ENCODE results near the gene FBXO45. TPM values are rescaled to one million over a fixed set of nuclear protein-coding genes. Genes with fewer than 3 reads are reported as not detected.

FBXO45 gene
- total and polyA plus RNA-seq, 9 of the 15 experiments (the other 6 are each of a cell fraction or from before 2014, with no cell fraction given), result 15.2 to 52.8 (median 37.0) TPM

DNA sequence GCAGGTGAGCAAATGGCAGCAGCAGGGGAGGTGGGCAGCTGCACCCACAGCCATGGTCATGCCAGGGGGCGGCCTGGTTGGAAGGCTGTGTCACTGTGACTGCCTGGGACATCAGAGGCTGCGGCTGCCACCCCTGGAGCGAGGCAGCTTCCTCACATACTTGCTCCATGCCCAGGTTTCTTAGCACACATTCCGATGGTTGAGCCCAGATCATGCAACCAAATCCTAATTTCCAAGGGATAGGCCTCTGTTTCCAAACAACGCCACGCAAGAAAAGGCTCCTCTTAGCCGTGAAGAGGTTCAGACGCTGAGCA lies 59.4 kb downstream of the FBXO45 start (continued):
- TF ChIP-seq, protein P1, sequence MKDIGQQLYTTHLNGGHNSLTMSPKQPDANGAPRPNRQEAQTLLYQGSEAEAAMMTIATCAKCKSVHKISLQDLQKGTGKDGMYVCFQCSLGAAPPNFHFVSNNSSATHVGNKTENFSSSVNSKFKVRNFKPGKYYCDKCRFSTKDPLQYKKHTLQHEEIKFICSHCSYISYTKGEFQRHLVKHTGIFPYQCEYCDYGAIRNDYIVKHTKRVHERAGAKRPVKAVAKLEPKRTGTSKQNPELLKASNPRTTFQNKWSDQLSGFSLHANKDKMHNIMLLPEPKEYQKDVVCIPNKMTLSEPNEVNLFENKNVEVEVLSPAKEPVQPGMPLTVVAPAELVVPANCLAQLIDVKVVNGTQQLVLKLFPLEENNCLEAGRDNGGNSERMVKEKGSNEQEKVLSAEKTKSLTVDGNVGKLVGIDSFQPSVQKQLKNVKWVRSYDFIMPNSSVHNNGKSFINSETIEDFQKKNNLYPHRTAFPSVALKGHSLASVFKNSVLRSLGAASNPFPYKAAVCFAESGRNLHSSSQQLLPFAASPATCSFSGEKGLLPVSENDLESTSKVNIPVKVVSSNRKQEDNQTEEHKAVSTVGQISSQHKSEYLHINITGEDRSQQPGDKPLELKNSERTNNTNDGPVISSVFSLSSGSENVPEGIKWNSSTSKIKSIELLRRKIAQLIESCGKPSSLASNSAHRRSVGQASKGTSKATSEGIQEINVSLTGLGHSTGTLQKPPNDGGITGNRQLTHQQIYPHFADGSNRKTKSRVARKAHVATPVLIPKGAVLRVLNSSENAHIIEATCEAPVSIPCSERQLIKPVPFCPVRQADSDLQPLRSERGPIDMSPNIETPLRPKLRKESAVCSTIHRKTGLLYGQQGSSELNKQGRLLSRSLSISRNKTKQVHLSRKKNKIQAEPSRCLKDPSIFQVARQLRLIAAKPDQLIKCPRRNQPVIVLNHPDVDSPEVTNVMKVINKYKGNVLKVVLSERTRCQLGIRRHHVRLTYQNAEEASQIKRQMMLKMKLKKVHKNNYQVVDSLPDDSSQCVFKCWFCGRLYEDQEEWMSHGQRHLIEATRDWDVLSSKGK (CRISPR knock-in tag; IDR thresholded peaks at IDR 0.05), result no peak
- TF ChIP-seq ZNF174 (CRISPR knock-in tag; IDR thresholded peaks at IDR 0.05) (no peak), NELFE (IDR thresholded peaks at IDR 0.05; ENCODE audit: insufficient read depth, insufficient read length) (no peak)
- TF ChIP-seq, protein P2, sequence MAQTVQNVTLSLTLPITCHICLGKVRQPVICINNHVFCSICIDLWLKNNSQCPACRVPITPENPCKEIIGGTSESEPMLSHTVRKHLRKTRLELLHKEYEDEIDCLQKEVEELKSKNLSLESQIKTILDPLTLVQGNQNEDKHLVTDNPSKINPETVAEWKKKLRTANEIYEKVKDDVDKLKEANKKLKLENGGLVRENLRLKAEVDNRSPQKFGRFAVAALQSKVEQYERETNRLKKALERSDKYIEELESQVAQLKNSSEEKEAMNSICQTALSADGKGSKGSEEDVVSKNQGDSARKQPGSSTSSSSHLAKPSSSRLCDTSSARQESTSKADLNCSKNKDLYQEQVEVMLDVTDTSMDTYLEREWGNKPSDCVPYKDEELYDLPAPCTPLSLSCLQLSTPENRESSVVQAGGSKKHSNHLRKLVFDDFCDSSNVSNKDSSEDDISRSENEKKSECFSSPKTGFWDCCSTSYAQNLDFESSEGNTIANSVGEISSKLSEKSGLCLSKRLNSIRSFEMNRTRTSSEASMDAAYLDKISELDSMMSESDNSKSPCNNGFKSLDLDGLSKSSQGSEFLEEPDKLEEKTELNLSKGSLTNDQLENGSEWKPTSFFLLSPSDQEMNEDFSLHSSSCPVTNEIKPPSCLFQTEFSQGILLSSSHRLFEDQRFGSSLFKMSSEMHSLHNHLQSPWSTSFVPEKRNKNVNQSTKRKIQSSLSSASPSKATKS (CRISPR knock-in tag; IDR thresholded peaks at IDR 0.05), result no peak

DNA sequence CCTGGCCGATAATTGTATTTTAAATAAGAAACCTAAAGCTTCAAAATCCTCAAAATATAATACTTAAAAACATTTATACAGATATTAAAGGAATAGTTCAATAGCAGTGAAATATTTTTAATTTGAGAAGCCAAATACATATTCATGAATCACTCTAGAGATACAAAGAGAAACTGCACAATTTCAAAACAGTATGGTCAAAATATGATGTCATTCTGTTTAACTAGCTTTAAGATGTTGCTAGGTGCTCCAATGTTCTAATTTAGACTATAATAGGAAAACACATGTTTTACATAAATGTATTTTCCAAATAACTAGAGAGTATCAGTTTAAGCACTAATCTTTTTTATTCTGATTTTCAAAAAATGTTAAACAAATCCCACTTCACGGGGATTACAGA lies 60.8 kb downstream of the FBXO45 start:
- in situ Hi-C loops (cut with MboI), result no loop called here
- ATAC-seq (no peak), DNase-seq (ENCODE audit: extremely low read depth in 1 of 4, low spot score in 3 of 4) (no peak), FAIRE-seq (no peak)
- Histone ChIP-seq H3K27me3 (ENCODE audit: control insufficient read depth in 2 of 2, insufficient read depth in 2 of 2, low read length in 2 of 2) (no peaks in the 10 kb centered on the region), H3K4me2 (ENCODE audit: insufficient read depth, low read length) (no peak overlapping the region), H3K9ac (ENCODE audit: insufficient read depth in 1 of 2, low read depth in 2 of 2, low read length in 2 of 2) (no peak overlapping the region), H4K20me1 (replicated peaks; ENCODE audit: control insufficient read depth, insufficient read depth, low read length) (no peaks in the 10 kb centered on the region), H2AFZ (ENCODE audit: low read depth, low read length) (no peak overlapping the region), H3K4me1 (replicated peaks in 1 of 2; ENCODE audit: control insufficient read depth in 2 of 2, insufficient read depth in 2 of 2, low read length in 2 of 2) (peaks cover 22 to 26% of the 10 kb centered on the region in 2 experiments; a peak in 4 of 5 replicates), H3K36me3 (ENCODE audit: control insufficient read depth, insufficient read depth, low read length) (no peaks in the 10 kb centered on the region), H3K9me1 (ENCODE audit: control insufficient read depth, insufficient read depth, low read length) (no peaks in the 10 kb centered on the region), H3K79me2 (ENCODE audit: control insufficient read depth, insufficient read depth, low read length) (peaks cover 15% of the 10 kb centered on the region; the same call in 2 of the 3 replicates), H3K27ac (ENCODE audit: extremely low read depth, low read depth, low read length) (no peak overlapping the region), H3K4me3 (no peak overlapping the region), H3K9me3 (replicated peaks; ENCODE audit: control insufficient read depth, insufficient read depth, low read depth, low read length) (no peaks in the 10 kb centered on the region)
- BruUV-seq (replicated peaks), result no TSS peak
- TF ChIP-seq MAFF (IDR thresholded peaks at IDR 0.05; ENCODE audit: low read length) (no peak), ZNF232 (CRISPR knock-in tag; IDR thresholded peaks at IDR 0.05) (no peak)
- TF ChIP-seq, protein P3, sequence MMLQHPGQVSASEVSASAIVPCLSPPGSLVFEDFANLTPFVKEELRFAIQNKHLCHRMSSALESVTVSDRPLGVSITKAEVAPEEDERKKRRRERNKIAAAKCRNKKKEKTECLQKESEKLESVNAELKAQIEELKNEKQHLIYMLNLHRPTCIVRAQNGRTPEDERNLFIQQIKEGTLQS (IDR thresholded peaks at IDR 0.05), result 0 out of 2 replicates have a peak, but pooled peaks have one; percentile 20
- TF ChIP-seq, protein P3 (CRISPR knock-in tag; conservative IDR thresholded peaks at IDR 0.05), result no peak
- ChIA-PET CTCF (ENCODE audit: low intra/inter-chr PET ratio) (no interaction called here), POLR2A (interaction anchor here (0.5 kb wide), 1 partner anchor 311 kb away, joined by 3 read pairs; the partner anchor contains the start of gene DYNLT2B)
- intact Hi-C loops (cut with micrococcal nuclease), result no loop called here
- WGBS (ENCODE audit: insufficient coverage, low coverage, missing lambda C conversion rate), result 94% methylated on average over 2 of the region's 2 CpGs
